HL-60 (cell line): ENCODE measurements around the gene CERT1.

Experiments used
- DNase-seq, 2 experiments: peaks; one replicate each; pipeline ENCODE4 v3.0.0-alpha.2; 2010 to 2020; ENCODE audit warnings: low read depth in 1 of 2, low spot score in 1 of 2
- H3K27ac ChIP-seq: fragments of 250-450 bp; sonication (Bioruptor Pico); replicated peaks from 2 replicates; pipeline ENCODE4 v1.5.1; 2020; ENCODE audit warnings: mild to moderate bottlenecking, moderate library complexity
- H3K27me3 ChIP-seq: fragments of 250-450 bp; sonication (Bioruptor Pico); 2 replicates; pipeline ENCODE4 v1.5.1; 2021; ENCODE audit warnings: mild to moderate bottlenecking, moderate library complexity; ENCODE audit not compliant: insufficient read depth, poor library complexity, severe bottlenecking
- H3K4me3 ChIP-seq: replicated peaks from 2 replicates; pipeline ENCODE4 v1.5.1; 2011; ENCODE audit warnings: mild to moderate bottlenecking, control low read depth, low read length; ENCODE audit not compliant: insufficient read depth
- GABPA ChIP-seq: IDR thresholded peaks from 2 replicates; pipeline ENCODE4 v1.6.1; 2012; ENCODE audit warnings: low read depth
- POLR2AphosphoS5 ChIP-seq: IDR thresholded peaks from 2 replicates; pipeline ENCODE4 v1.6.1; 2012; ENCODE audit warnings: low read depth
- REST ChIP-seq: IDR thresholded peaks from 2 replicates; pipeline ENCODE4 v1.6.1; 2012; ENCODE audit warnings: low read depth; ENCODE audit not compliant: insufficient replicate concordance
- SPI1 ChIP-seq: IDR thresholded peaks from 2 replicates; pipeline ENCODE4 v1.6.1; 2012; ENCODE audit warnings: low read depth, mild to moderate bottlenecking, borderline replicate concordance
- TF ChIP-seq, protein P1 (sequence below): IDR thresholded peaks from one replicate; pipeline ENCODE4 v1.5.1; 2011; ENCODE audit warnings: low read length, control low read depth, inconsistent platforms; ENCODE audit not compliant: insufficient read depth

Gene CERT1

GRCh38 chr5:75545131-75545530 is 33.7 kb upstream of the CERT1 start:
- Histone ChIP-seq H3K27me3 (no peaks in the 10 kb centered on the region), H3K4me3 (no peak overlapping the region), H3K27ac (no peak overlapping the region)
- TF ChIP-seq POLR2AphosphoS5: no peak
- no peak for TF ChIP-seq SPI1
- no peak for TF ChIP-seq REST
- TF ChIP-seq, protein P1, sequence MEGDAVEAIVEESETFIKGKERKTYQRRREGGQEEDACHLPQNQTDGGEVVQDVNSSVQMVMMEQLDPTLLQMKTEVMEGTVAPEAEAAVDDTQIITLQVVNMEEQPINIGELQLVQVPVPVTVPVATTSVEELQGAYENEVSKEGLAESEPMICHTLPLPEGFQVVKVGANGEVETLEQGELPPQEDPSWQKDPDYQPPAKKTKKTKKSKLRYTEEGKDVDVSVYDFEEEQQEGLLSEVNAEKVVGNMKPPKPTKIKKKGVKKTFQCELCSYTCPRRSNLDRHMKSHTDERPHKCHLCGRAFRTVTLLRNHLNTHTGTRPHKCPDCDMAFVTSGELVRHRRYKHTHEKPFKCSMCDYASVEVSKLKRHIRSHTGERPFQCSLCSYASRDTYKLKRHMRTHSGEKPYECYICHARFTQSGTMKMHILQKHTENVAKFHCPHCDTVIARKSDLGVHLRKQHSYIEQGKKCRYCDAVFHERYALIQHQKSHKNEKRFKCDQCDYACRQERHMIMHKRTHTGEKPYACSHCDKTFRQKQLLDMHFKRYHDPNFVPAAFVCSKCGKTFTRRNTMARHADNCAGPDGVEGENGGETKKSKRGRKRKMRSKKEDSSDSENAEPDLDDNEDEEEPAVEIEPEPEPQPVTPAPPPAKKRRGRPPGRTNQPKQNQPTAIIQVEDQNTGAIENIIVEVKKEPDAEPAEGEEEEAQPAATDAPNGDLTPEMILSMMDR: no peak
- TF ChIP-seq GABPA: no peak
- DNase-seq: no peak

GRCh38 chr5:75538211-75538610 is 26.8 kb upstream of the CERT1 start:
- no peak for DNase-seq
- TF ChIP-seq, protein P1: no peak
- TF ChIP-seq REST (no peak), POLR2AphosphoS5 (no peak), GABPA (no peak), SPI1 (no peak)
- H3K4me3 ChIP-seq: no peak overlapping the region
- no peak overlapping the region for H3K27ac ChIP-seq
- H3K27me3 ChIP-seq: no peaks in the 10 kb centered on the region

DNA sequence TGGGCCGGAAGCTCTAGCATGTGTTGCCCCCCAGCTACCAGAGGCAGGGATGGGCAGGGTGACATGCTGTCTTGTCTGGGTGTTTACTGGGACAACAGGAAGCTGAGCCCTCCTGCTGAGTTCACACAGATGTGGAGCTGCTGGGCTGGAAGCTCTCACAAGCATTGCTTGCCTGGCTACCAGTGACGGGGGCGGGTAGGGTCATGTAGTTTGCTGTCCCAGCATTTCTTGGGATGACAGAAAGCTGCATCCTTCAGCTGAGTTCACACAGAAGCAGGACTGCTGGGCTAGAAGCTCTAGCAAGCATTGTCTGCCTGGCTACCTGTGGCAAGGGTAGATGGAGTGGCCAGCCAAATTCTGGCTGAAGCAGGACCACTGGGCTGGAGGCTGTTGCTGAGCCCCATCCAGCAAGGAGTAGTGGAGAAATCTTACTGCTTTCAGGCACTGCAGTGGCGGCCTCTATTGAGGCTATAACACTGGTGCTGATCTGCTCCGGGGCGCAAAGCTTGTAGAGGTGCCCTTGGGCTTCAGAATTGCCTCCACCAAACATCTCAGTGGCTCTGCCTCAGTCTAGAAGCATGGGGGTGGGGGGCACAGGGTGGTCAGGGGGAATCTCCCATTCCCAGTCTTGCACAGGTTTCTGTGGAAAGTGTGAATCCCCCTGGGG is 25.4 kb upstream of the CERT1 start:
- Histone ChIP-seq H3K27me3 (no peaks in the 10 kb centered on the region), H3K27ac (no peak overlapping the region), H3K4me3 (no peak overlapping the region)
- DNase-seq: no peak
- TF ChIP-seq SPI1: no peak
- TF ChIP-seq, protein P1: no peak
- TF ChIP-seq REST: no peak
- TF ChIP-seq GABPA: no peak
- no peak for TF ChIP-seq POLR2AphosphoS5
